CD4-positive, alpha-beta T cell treated with Interleukin-12 subunit alpha and Interleukin-12 subunit beta, for 1 hour (primary cell): ENCODE data around the gene KIAA0753.

ENCODE experiments used
- DNase-seq: peaks from one replicate; pipeline ENCODE4 v3.0.0-alpha.2; 2020

KIAA0753 gene

DNA sequence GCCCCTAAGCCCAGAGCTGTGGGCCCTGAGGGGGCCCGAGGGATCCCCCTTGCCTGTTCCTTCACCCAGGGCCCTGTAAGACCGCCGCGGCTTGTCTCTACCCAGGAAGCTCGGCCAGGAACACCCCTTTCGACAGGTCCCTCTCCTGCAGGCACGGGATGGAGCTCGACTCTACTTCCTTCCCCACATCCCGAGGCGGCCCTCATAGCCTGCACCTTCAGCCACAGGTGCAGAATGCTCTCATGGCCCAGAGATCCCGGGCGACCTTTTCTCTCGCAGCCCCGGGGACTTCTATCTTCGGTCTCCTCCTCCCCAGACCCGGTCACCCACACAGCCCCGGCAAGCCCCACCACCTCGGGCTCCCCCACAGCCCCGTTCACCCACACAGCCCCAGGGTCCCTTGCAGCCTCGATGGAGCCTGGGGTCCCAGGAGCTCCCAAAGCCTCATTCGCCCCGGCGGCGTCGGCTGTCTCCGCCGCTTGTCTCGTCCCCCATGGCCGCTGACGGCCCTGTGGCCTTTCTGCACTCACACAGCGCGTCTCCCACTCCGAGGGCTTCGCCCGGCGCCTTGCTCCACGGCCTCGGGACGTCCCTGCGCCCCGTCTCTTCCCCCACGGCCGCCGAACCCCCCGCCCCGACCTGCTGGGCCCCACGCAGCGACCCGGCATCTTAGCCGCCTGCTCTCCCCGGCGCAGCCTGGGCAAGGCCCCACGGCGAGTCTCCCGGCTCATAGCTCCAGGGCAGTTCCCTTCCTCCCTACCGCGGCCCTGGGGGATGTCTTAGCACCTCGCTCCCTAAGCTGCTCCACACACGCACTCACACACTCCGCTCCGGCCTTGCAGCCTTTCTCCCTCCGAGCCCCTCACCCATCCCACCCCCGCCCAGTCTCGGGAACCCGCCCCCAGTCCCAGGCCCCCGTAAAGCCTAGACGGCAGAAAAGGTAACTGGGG is 650 bp downstream of the KIAA0753 start:
- DNase-seq, result no peak

DNA sequence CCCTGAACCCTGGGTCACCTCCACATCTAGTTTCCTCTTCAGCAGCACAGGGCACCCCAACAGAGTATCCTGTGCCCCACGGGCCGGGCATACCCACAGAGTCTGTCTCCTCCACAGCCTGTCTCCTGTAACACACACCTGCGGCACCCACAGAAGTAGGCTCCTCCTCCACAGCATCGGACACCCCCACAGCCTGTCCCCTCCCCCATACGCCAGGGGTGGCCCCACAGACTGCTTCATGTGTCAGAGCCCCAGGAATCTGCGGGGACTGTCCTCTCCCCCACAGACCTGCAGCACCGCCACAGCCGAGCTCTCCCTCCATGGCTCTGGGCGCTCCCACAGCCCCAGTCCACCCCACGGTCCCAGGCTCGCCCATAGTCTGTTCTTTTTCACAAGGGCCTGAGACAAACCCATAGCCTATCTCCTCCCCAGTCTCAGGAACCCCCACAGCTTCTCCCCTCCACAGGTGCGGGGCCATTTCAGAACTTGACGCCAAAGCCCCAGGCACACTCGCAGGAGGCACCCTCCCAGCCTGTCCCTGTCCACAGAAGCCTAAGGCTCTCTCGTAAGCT is 1.4 kb downstream of the KIAA0753 start:
- DNase-seq, result no peak

GRCh38 chr17:6638046-6638908 is 2.2 kb downstream of the KIAA0753 start:
- no peak for DNase-seq

DNA sequence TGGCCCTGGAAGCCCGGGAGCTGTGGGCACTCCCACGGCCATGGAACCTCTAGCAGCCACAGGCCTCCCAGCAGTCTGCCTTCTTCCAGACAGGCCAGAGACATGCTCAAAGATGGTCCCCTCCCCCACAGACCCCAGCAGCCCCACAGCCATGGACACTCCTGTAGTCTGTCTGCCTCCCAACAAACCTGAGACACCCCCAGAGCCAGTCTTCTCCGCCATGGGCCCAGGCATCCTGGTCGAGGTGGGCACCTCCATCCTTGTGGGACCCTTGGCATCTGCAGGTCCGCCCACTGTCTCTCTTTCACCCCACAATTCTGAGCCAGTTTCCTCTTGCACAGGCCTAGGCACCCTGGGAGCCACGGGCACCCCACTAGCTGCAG is 3.1 kb downstream of the KIAA0753 start:
- no peak for DNase-seq

- no peak for DNase-seq
Measured at GRCh38 chr17:6636616-6637457, 3.7 kb downstream of the KIAA0753 start.

DNA sequence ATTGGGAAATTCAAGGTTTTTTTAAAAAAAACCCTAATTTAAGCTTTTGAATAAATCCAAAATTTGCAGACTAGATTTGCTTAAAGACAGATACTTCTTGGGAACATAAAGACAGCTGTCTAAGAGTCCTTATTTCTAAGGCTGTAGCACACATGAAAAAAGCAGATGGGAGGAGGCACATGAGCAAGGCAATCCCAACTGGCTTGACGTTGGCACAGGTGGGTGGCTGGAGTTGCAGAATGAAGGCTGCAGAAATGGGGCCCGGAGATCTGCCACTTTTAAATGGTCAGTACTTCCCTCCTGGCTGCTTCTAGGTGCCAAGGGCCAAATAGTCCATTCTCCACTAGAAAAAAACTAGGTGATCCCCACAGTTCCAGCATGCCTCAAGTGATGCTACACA is 4.4 kb downstream of the KIAA0753 start:
- no peak for DNase-seq

DNA sequence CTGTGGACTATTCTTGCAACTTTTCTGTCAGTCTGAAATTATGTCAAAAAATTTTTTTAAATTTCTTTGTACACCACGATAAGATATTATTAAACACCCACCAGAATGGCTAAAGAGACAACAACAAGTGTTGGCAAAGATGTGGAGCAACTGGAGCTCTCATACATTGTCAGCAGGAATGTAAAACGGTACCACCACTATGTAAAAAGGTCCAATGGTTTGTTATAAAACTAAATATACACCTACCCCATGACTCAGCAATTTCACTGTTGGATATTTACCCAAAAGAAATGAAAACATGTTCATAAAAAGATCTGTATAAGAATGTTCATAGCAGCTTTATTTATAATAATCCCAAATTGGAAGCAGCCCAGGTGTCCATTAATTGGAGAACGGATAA is 7.2 kb downstream of the KIAA0753 start:
- DNase-seq, result no peak

DNA sequence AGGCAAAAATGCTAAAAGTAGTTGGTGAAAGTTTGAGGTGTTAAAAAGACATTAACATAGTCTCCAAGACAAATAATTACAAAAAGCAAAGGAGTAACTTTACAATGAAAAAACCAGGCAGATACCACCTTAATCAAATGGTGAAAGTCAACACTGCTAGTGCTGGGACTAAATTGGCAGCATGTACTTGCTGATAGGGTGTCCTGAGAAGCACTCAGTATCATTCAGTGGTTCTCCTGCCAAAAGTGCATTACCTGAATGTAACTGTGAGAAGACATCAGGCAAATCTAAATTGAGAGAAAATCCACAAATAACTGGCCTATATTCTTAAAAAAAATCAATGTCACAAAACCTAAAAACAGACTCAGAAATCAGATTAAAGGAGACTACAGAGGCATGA is 8.0 kb downstream of the KIAA0753 start:
- DNase-seq, result no peak

GRCh38 chr17:6630390-6630789 is 10.1 kb downstream of the KIAA0753 start:
- DNase-seq, result no peak

DNA sequence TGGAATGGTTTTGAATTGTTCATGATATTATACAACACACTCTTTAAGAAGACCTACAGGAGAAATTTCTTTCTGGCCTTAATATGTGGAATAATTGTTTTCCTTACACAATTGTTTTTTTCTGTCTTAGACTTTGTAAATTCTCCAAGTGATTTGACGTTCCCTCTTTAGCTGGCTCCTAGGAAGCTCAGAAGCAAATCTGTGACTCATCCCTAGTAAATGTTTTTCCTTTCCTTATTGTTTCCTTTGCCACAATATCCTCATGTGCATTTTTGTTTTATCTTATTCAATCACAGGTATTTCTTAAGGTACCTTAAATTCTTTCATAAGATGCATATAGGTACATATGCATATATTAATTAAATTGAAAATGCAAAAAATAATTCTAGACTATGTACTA is 13.5 kb downstream of the KIAA0753 start:
- no peak for DNase-seq

- DNase-seq, result no peak
Measured at GRCh38 chr17:6626616-6627015, 13.9 kb downstream of the KIAA0753 start.

- no peak for DNase-seq
Measured at GRCh38 chr17:6623941-6624340, 16.6 kb downstream of the KIAA0753 start.

GRCh38 chr17:6611231-6611630 is 29.3 kb downstream of the KIAA0753 start:
- DNase-seq, result no peak

GRCh38 chr17:6610011-6610410 is 30.5 kb downstream of the KIAA0753 start:
- DNase-seq, result no peak

GRCh38 chr17:6608321-6608720 is 32.2 kb downstream of the KIAA0753 start:
- no peak for DNase-seq

- DNase-seq, result no peak
Measured at GRCh38 chr17:6605142-6605541, 35.4 kb downstream of the KIAA0753 start.

GRCh38 chr17:6603744-6604325 is 36.7 kb downstream of the KIAA0753 start:
- DNase-seq, result no peak

DNA sequence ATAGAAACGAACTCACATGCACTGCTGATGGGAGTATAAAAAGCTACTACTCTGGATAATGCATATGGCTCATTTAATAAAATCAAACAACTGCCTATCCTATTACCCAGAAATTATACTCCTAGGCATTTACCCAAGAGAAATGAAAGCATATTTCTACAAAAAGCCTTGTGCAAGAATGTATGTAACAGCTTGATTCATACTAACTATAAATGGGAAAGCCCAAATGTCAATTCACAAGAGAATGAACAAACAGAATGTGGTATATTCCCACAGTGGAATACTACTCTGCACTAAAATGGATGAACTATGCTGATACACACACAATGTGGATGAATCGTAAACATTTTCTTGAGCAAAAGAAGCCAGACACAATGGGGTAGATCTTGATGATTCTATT is 38.4 kb downstream of the KIAA0753 start:
- DNase-seq, result no peak

- DNase-seq, result no peak
Measured at GRCh38 chr17:6599364-6599763, 41.1 kb downstream of the KIAA0753 start.

- DNase-seq, result no peak
Measured at GRCh38 chr17:6597727-6598126, 42.8 kb downstream of the KIAA0753 start.

DNA sequence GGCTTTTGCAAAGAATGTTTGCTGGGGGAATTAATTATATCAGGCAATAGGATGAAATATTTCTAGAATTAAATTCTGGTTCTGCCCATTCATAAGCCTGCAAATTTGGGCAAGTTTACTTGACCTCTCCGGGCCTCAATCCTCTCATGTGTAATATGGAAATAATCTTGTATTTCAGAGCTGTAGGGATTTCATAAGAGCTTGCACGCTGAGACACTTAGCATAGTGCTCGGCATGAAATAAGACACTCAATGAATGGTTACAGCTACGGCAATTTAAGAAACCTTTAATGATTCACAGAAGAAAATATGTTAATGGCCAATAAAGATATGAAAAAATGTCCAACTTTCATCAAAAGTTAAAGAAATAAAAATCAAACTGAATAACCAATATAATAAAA is 43.6 kb downstream of the KIAA0753 start:
- DNase-seq, result no peak

- DNase-seq, result no peak
Measured at GRCh38 chr17:6596511-6596910, 44.0 kb downstream of the KIAA0753 start.
